HG03135 (cell line): Measurements from ENCODE around the gene DTD1.

Source experiments
- ATAC-seq: cut with Tn5 transposase; IDR thresholded peaks from one replicate; pipeline ENCODE4 v1.9.1; 2021; ENCODE audit warnings: mild to moderate bottlenecking, moderate library complexity; ENCODE audit not compliant: unreplicated experiment

Gene DTD1

DNA sequence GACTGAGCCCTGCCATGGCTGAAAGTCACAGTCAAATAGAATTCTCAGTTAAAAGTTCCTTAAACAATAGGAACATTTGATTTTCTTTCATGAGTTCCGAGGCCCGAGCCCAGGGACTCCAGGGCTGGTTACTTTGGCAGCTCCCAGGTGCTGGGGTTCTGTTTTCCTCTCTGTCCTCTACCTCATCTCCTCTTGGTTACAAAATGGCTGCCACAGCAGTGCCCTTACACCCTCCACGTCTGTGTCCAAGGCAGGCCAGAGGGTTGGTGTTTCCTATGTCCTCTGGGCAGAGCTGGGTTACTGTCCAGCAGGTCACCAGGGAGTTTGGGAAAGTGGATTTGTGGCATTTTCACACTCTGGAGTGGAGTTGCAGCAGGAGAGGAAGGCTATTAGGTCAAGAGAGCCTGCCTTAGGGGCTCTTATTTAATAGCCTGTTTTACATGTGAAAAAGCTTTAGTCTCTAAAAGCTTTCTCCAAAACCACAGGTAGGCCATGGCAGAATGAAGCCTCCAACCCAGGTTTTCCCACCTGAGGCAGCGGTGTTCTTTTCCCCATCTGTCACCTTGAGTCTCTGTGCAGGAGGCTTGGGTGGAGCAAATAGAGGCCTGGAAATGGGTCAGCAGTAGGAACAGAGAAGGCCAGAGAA lies 111.0 kb downstream of the DTD1 start:
- no peak for ATAC-seq

DNA sequence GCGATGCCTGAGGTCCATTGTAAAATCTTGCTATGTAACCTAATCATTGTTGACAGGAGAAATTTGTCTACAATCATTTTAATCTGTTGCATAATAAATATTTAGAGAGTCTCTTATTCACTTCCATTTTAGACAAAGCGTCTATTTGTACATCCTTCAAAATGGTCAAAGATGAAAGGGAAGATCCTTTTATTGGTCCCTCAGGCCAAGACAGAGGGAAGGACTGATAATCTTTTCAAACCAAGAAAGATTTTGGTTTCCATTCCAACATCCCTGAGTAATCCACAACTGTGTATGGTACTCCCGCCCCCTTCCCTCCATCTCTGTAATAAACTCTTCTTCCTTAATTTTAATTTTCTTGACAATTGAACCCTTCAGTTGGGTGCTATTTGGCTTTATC lies 114.1 kb downstream of the DTD1 start:
- no peak for ATAC-seq

DNA sequence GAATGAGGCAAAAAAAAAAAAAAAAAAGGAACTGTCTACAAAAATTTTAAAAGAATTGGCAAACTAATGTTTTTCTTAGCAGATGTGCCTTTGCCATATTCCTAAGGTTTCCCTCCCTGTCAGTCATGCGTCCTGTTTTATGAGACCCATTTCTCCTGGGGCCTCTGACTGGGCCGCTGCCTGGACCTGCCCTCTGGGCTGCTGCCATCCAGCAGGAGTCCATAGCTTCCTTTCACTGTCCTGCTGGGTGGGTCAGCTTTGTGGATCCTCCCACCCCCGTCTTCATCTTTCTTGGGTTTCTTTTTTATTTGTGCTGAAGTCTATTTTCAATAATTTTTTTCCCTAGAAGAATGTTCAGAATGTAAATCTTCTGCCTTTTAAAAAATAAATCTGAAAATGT lies 114.9 kb downstream of the DTD1 start:
- ATAC-seq, result no peak

DNA sequence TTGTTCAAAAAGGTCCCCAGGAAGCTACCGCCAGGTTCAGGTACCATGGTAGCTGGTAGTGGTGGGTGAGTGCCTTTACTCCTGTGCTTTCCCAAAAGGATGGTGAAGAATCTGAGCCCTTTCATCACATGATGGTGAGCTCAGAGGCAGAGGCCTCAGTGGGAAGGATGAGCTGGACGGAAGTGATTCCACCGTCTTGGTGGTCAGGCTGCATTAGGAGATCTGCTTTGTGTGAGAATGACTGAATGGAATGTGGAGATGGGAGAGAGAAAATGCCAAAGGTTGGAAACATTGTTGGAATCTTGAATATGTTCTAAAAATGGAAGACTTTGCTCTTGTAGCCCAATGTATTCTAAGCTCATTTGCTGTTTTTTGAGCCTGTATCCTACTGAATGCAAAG lies 117.6 kb downstream of the DTD1 start:
- ATAC-seq, result no peak

DNA sequence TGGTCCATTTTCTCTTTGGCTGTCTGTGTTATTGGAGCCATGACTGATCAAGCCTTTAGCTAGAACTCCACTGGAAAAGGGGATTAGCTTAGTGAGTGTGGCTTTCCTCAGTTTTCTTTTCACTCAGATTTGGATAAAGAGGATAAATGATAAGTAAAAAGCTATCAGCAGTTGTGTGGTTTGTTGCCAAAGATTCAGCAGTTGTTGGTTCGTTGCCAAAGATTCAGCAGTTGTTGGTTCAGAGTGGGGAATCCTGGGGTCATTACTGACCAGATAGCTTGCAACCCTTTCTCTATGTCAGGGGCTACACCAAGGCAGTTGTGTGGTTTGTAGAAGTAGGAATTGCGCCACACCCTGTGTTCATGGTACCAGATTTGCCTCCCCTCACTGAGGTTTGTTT lies 118.1 kb downstream of the DTD1 start:
- ATAC-seq, result no peak

- ATAC-seq, result no peak
Observed at GRCh38 chr20:18712131-18712530, 124.3 kb downstream of the DTD1 start.

- ATAC-seq, result no peak
Observed at GRCh38 chr20:18712882-18713281, 125.0 kb downstream of the DTD1 start.

DNA sequence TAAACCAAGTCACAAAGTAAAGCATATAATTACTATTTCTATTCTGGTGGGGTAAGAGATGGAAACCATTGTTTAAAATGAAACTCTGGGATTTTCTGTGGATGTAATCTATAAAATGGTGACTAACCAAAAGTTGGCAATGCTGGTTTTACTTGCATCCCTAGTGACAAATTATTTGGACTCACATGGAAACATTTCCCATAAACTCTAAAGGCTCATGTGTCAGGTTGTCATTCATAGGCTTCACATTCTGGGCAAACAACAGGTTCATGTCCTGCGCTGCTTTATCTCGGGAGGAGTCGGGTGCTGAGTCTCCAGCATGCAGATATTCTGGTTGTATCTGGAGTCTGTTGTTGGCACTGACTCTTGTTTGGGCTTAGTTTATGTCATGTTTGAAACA lies 127.7 kb downstream of the DTD1 start:
- ATAC-seq, result no peak

DNA sequence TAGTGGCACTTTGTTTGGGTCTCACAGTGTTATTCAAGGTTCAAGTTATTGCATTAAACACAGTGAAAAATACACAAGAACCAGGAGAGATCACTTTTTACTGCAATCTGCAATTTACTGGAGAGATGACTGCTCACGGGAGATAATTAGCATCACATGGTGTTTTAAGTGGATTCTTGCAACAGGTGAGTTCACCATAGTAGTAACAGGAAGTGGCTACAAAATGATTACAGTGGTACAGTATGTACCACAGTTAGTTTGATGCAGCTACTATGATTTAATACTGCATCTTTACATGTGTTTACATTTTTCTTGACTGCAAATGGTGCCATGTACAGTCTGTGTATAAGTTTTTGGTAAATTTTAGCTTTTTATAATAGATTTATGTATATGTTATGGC lies 129.2 kb downstream of the DTD1 start:
- ATAC-seq, result no peak

- no peak for ATAC-seq
Observed at GRCh38 chr20:18718129-18718528, 130.3 kb downstream of the DTD1 start.

- ATAC-seq, result no peak
Observed at GRCh38 chr20:18719426-18719825, 131.6 kb downstream of the DTD1 start.

GRCh38 chr20:18721551-18722115 lies 133.8 kb downstream of the DTD1 start:
- ATAC-seq, result no peak

DNA sequence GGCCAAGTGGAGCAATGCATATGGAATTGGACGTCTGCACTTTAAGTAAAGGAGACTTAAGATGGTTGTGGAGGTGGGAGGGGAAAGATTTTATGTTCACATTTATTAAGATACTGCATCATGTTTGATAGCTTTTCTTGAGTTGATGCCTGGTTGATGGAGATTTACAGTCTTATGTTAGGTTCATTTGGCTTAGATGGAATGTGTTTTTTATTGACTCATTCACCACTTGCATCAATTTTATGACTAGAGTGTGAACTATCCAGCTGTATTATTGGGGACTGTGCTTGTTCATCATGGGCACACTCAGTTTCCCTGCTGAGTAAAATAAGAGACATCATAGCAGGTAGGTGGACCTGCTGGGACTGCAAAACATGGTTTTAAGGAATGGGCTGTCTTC lies 134.5 kb downstream of the DTD1 start:
- no peak for ATAC-seq

GRCh38 chr20:18724077-18724476 lies 136.2 kb downstream of the DTD1 start:
- no peak for ATAC-seq

DNA sequence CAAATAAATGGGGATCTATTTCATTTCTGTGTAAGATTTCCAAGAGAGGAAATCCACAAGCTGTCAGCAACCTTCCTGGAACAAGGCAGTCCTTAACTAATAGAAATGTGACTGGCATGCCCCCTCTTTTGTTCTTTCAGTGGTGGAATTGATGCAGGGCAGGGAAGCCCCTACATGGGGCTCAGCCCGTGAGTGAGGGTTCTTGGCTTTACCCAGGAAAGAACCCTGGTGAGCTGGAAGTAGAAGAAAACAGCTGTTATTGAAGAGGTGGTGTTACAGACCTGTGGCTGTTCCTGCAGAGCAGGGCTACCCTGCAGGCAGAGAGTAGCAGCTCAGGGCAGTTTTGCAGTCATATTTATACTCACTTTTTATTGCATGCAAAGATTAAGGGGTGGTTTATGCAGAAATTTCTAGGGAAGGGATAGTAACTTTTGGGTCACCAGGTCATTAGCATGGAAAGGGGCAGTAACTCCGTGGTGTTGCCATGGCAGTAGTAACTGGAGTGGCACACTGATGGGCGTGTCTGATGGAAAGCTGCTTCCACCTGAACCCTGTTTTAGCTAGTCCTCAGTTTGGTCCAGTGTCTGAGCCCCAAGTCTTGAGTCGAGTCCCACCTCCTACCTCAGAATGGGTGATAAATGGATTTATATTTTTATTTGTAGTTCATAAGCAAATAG lies 137.1 kb downstream of the DTD1 start:
- ATAC-seq, result no peak

- ATAC-seq, result no peak
Observed at GRCh38 chr20:18727032-18727508, 139.2 kb downstream of the DTD1 start.

DNA sequence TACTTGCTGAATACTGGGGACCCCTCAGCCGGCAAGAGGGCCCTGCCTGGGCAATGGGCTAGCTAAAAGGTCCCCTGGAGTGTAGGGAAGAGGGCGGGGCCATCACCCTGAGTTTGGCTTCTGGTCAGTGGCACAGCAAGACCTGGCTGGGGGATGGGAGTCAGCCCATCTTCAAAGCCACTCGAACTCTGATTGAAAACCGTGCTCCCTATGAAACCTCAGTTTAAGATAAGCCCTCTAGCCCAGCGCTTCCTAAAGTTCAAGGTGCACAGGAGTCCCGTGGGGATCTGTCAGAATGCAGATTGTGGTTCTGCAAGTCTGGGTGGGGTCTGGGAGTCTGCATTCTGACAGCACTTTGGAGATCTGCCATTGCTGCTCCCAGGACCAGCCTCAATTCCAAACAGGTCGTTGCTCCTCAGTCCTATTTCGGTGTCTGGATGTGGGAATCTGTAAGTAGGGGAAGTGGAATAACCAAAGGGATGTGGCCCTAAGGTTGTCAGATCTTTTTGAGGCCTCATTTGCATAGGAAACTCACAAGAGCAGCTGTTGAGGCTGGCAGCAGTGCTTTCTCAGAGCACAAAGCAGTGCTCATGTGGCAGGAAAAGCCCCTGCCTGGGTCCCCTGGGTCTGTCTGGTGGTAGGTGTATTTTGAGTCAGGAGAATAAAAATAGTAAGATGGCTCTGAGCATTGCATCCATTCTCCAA lies 140.5 kb downstream of the DTD1 start:
- ATAC-seq, result peak; percentile 90

DNA sequence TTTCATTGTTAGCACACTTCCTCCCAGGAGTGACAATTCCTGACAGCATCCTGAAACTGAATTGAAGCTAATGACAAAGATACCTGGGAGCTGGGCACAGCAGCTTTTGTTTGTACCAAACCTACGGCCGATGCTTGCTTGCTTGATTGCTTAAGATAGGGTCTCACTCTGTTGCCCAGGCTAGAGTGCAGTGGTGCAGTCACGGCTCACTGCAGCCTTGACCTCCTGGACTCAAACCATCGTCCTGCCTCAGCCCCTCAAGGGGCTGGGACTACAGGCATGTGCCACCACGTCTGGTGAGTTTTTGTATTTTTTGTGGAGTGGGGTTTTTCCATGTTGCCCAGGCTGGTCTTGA lies 141.0 kb downstream of the DTD1 start:
- ATAC-seq, result peak; percentile 30

GRCh38 chr20:18729231-18729825 lies 141.5 kb downstream of the DTD1 start:
- no peak for ATAC-seq

GRCh38 chr20:18731940-18732339 lies 144.1 kb downstream of the DTD1 start:
- no peak for ATAC-seq

DNA sequence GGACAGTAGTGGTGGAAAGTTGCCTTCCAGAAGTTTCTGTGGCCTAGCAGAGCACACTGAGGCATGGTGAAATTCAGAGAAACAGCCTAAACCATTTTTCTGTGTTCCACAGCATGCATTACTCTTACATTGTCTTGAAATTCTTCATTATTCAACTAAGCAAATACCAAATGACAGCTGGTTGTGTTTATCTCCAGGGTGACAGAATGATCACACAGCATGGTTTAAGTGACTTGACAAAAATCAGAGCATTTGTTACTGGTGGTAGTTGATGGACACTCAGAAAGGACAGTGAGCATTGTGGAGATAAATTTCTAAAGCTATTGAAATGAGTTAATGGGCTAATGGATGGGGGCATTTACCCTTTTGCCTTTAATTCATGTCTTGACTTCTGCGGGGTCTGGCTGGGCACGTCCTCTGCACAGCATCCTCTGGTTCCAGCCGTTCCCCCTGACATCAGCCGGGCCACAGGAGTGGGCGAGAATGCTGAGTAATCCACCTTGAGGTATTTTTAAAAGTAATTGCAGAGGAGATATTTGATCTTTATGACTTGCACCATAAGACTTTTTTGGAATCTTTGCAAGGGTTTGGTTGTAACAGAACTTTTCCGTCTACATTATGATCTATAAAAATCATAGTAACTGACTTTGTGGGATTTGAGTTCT lies 146.8 kb downstream of the DTD1 start:
- no peak for ATAC-seq
